Transverse colon (tissue), 4 donors: Measurements from ENCODE around the gene DDX3X. TPM values are rescaled to one million over a fixed set of nuclear protein-coding genes. Genes with fewer than 3 reads are reported as not detected.
A peak's percentile ranks its signal among the peaks of the same experiment; 100 is the strongest.
"Not testable (repeated sequence)": the region's sequence is repeated elsewhere in the genome, so short reads cannot be mapped to it uniquely, and the experiment has no call there.

ENCODE experiments used
- DNase-seq: peaks from one replicate; pipeline ENCODE4 v3.0.0-alpha.2; 2019
- H3K27ac ChIP-seq, 4 donors: fragments of 200-600 bp; sonication (generic); 2 replicates each; pipeline ENCODE4 v1.5.1; 2016 to 2018; ENCODE audit warnings: inconsistent platforms in 4 of 4
- H3K27me3 ChIP-seq: fragments of 200-600 bp; sonication (generic); 2 replicates; pipeline ENCODE4 v1.5.1; 2017; ENCODE audit warnings: inconsistent platforms
- H3K36me3 ChIP-seq, 4 donors: fragments of 200-600 bp; sonication (generic); 2 replicates each; pipeline ENCODE4 v1.5.1; 2017 to 2019; ENCODE audit warnings: inconsistent platforms in 4 of 4
- H3K4me1 ChIP-seq, 4 donors: fragments of 200-600 bp; sonication (generic); 2 replicates each; pipeline ENCODE4 v1.5.1; 2017 to 2020; ENCODE audit warnings: inconsistent platforms in 4 of 4
- H3K4me3 ChIP-seq, 4 donors: fragments of 200-600 bp; sonication (generic); 1 replicate in 1 of 4; 2 replicates in 3 of 4; pipeline versions ENCODE4 v1.5.1 to v1.6.1; 2017 to 2019; ENCODE audit warnings: inconsistent platforms in 4 of 4
- H3K9me3 ChIP-seq, 2 donors: fragments of 200-600 bp; sonication (generic); 2 replicates each; pipeline ENCODE4 v1.5.1; 2017 to 2019; ENCODE audit warnings: inconsistent platforms in 2 of 2
- CTCF ChIP-seq, 5 experiments: fragments of 200-600 bp in 3 of 5; fragments of 450-650 bp in 2 of 5; sonication (generic) in 3 of 5; IDR thresholded peaks; 1 replicate in 2 of 5; 2 replicates in 3 of 5; pipeline ENCODE4 v1.5.1; 2016 to 2017; ENCODE audit warnings: antibody characterized with exemption in 5 of 5, inconsistent platforms in 3 of 5, mild to moderate bottlenecking in 2 of 5, moderate library complexity in 1 of 5
- EP300 ChIP-seq: sonication (generic); formaldehyde crosslinking; IDR thresholded peaks from one replicate; pipeline ENCODE4 v1.6.1; 2017; ENCODE audit warnings: antibody characterized with exemption, low read depth
- POLR2A ChIP-seq: fragments of 450-650 bp; IDR thresholded peaks from one replicate; pipeline ENCODE4 v1.6.1; 2016; ENCODE audit warnings: antibody characterized with exemption, mild to moderate bottlenecking, moderate library complexity
- POLR2AphosphoS5 ChIP-seq, 3 donors: sonication (generic); formaldehyde crosslinking; IDR thresholded peaks; one replicate each; pipeline ENCODE4 v1.6.1; 2016; ENCODE audit warnings: antibody characterized with exemption in 3 of 3
- WGBS, 2 donors: methylation state at CpG; one replicate each; pipeline ENCODE4 v1.1.5; 2018; ENCODE audit warnings: low coverage in 1 of 2; 5-methylcytosine and 5-hydroxymethylcytosine counted together
- in situ Hi-C, 4 donors: fragments of 200-750 bp; cut with MboI; loops; one replicate each; pipeline versions ENCODE4 v1.15.0 to v1.15.1; 2017; ENCODE audit warnings: low sequenced_read_pairs in 3 of 4, low pct_ligation_motif_present in 1 of 4, low pct_unique_long_range_greater_than_20kb in 1 of 4
- intact Hi-C: fragments of 100-400 bp; cut with DNase I; formaldehyde crosslinking; loops from one replicate; pipeline ENCODE4 v1.15.1; 2023; ENCODE audit warnings: low total_unique reads
- total RNA-seq, 4 donors: library from RNA; depleted of rRNA; stranded (reverse); fragments of >200 nt; gene quantifications; one replicate each; pipeline ENCODE4 v1.1.0, GENCODE V29; 2016

DDX3X gene
- total RNA-seq, 4 donors from 2014 or later = 133 to 242 (median 165) TPM

GRCh38 chrX:41397768-41398167 is 63.8 kb downstream of the DDX3X start:
- no peaks in the 10 kb centered on the region for H3K9me3 ChIP-seq
- DNase-seq = peak; percentile 22
- intact Hi-C loops = no loop called here
- H3K4me3 ChIP-seq = no peak overlapping the region
- H3K4me1 ChIP-seq = no peaks in the 10 kb centered on the region
- in situ Hi-C loops = no loop called here
- 49% methylated on average over 2 of the region's 2 CpGs; no CpG with 5 or more reads in 1 of the 2 donors for WGBS, 2 donors
- no peak overlapping the region for H3K27ac ChIP-seq
- H3K27me3 ChIP-seq = no peaks in the 10 kb centered on the region
- no peaks in the 10 kb centered on the region for H3K36me3 ChIP-seq
- no peak for TF ChIP-seq POLR2AphosphoS5 (IDR thresholded peaks at IDR 0.05)
- TF ChIP-seq CTCF (IDR thresholded peaks at IDR 0.05) = no peak
- TF ChIP-seq POLR2A = no peak
- no peak for TF ChIP-seq EP300

DNA sequence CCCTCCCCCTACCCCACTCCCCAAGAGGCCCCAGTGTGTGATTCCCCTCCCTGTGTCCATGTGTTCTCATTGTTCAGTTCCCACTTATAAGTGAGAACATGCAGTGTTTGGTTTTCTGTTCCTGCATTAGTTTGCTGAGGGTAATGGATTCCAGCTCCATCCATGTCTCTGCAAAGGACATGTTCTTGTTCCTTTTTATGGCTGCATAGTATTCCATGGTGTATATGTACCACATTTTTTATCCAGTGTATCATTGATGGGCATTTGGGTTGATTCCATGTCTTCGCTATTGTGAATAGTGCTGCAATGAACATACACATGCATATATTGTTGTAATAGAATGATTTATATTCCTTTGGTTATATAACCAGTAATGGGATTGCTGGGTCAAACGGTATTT is 68.6 kb downstream of the DDX3X start:
- H3K27ac ChIP-seq, H3K4me1 ChIP-seq, H3K4me3 ChIP-seq, DNase-seq, H3K27me3 ChIP-seq, intact Hi-C loops, H3K9me3 ChIP-seq, in situ Hi-C loops, H3K36me3 ChIP-seq: not testable (repeated sequence)
- WGBS, 2 donors = 96 to 100% methylated on average over 1 to 2 of the region's 2 CpGs

GRCh38 chrX:41405551-41405950 is 71.6 kb downstream of the DDX3X start:
- intact Hi-C loops = no loop called here
- H3K27me3 ChIP-seq = no peaks in the 10 kb centered on the region
- H3K4me3 ChIP-seq = no peak overlapping the region
- H3K27ac ChIP-seq = no peak overlapping the region
- no peak for DNase-seq
- TF ChIP-seq CTCF (IDR thresholded peaks at IDR 0.05) (no peak), POLR2AphosphoS5 (IDR thresholded peaks at IDR 0.05) (no peak), POLR2A (no peak), EP300 (no peak)
- no peaks in the 10 kb centered on the region for H3K36me3 ChIP-seq
- H3K9me3 ChIP-seq = no peaks in the 10 kb centered on the region
- WGBS, 2 donors = 80% methylated on average over 6 of the region's 6 CpGs; no CpG with 5 or more reads in 1 of the 2 donors
- in situ Hi-C loops = no loop called here
- no peaks in the 10 kb centered on the region for H3K4me1 ChIP-seq

GRCh38 chrX:41406201-41406600 is 72.2 kb downstream of the DDX3X start:
- DNase-seq = no peak
- 79% methylated on average over 1 of the region's 1 CpG; no CpG with 5 or more reads in 1 of the 2 donors for WGBS, 2 donors

More at GRCh38 chrX:41406201-41406600, 72.2 kb downstream of the DDX3X start:
- Histone ChIP-seq H3K27me3 (no peaks in the 10 kb centered on the region), H3K4me3 (no peak overlapping the region), H3K36me3 (no peaks in the 10 kb centered on the region), H3K9me3 (no peaks in the 10 kb centered on the region), H3K27ac (no peak overlapping the region), H3K4me1 (no peaks in the 10 kb centered on the region)
- in situ Hi-C loops (no loop called here), intact Hi-C loops (no loop called here)
- TF ChIP-seq POLR2AphosphoS5 (IDR thresholded peaks at IDR 0.05) (no peak), CTCF (IDR thresholded peaks at IDR 0.05) (no peak), EP300 (no peak), POLR2A (no peak)
